ENCODE measurements around the gene RAMP1. TPM values are rescaled to one million over a fixed set of nuclear protein-coding genes. Genes with fewer than 3 reads are reported as not detected.

RAMP1 gene
- total and polyA plus RNA-seq, 2 donors from 2014 or later = 8.8 to 17.3 TPM

DNA sequence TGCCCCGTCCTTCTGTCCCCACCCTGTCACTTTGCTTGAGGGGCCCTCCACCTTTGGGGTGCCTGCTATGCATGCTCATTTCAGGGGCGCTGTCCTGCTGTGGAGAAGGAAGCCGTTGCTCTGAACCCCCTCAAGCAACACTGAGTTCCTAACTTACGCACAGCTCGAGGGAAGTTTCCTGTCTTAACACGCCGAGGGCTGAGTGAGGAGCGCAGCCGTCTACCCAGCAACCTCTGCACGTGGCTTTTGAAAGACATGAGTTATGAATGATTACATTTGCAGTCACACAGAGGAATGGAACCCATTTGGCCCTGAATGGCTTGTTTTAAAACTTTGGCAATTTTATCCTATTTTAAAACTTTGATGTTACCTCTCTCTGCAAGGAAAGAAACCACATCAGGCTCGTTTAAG lies 14.0 kb downstream of the RAMP1 start:
- DNase-seq = peak in 2 of 5 donors; percentile 44 to 50
- Histone ChIP-seq H3K4me3 (ENCODE audit: low read length in 3 of 3) (no peak overlapping the region), H3K27ac (ENCODE audit: low read depth in 2 of 2, low read length in 2 of 2) (no peak overlapping the region), H3K4me1 (ENCODE audit: control insufficient read depth in 2 of 3, insufficient read depth in 2 of 3, low read depth in 1 of 3, low read length in 3 of 3) (no peaks in the 10 kb centered on the region), H3K9me3 (ENCODE audit: control insufficient read depth in 2 of 3, insufficient read depth in 1 of 3, low read length in 3 of 3) (no peaks in the 10 kb centered on the region), H3K9ac (ENCODE audit: low read length in 3 of 3) (no peak overlapping the region), H3K36me3 (ENCODE audit: control insufficient read depth in 2 of 3, insufficient read depth in 3 of 3, low read length in 3 of 3) (no peaks in the 10 kb centered on the region), H3K27me3 (ENCODE audit: control insufficient read depth, insufficient read depth, low read length) (no peaks in the 10 kb centered on the region)
- FAIRE-seq = no peak
- intact Hi-C loops (cut with DNase I) = no loop called here
- TF ChIP-seq, protein P1, sequence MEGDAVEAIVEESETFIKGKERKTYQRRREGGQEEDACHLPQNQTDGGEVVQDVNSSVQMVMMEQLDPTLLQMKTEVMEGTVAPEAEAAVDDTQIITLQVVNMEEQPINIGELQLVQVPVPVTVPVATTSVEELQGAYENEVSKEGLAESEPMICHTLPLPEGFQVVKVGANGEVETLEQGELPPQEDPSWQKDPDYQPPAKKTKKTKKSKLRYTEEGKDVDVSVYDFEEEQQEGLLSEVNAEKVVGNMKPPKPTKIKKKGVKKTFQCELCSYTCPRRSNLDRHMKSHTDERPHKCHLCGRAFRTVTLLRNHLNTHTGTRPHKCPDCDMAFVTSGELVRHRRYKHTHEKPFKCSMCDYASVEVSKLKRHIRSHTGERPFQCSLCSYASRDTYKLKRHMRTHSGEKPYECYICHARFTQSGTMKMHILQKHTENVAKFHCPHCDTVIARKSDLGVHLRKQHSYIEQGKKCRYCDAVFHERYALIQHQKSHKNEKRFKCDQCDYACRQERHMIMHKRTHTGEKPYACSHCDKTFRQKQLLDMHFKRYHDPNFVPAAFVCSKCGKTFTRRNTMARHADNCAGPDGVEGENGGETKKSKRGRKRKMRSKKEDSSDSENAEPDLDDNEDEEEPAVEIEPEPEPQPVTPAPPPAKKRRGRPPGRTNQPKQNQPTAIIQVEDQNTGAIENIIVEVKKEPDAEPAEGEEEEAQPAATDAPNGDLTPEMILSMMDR (IDR thresholded peaks at IDR 0.05; ENCODE audit: borderline replicate concordance, extremely low read depth, insufficient read depth) = no peak

DNA sequence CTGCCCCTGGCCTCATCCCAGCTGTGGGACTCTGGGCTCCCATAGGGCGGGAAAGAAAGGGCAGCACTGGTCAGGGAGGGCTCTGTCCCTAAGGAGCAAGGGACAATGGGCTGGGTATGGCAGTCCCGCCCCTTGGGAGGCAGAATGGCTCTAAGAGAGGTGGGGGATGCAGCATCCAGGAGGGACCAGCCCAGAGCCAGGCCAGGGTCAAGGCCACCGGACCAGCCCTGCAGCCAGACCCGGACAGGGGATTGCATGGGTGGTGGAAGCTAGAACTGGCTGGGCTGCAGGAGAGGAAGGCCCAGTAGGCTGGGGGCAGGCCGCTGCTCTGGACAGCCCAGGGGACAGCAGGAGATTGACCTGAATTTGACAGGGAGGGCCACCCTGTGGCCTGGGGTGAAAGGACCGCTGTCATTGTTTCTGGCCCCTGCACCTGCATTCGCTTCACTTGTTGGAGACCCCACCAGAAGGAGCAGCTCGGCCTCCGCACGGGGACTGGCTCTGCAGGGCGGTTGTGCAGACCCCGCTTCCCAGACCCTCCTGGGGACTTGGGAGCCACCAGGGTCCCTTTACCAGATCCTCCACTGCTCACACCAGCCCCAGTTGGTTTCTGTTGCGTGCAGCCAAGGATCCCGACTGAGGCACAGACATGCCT lies 14.6 kb downstream of the RAMP1 start:
- FAIRE-seq (no peak), DNase-seq (peak in 2 of 5 donors; percentile 4 to 76)
- TF ChIP-seq, protein P1 (IDR thresholded peaks at IDR 0.05; ENCODE audit: borderline replicate concordance, extremely low read depth, insufficient read depth) = no peak
- Histone ChIP-seq H3K9me3 (ENCODE audit: control insufficient read depth in 2 of 3, insufficient read depth in 1 of 3, low read length in 3 of 3) (no peaks in the 10 kb centered on the region), H3K9ac (ENCODE audit: low read length in 3 of 3) (no peak overlapping the region), H3K4me1 (ENCODE audit: control insufficient read depth in 2 of 3, insufficient read depth in 2 of 3, low read depth in 1 of 3, low read length in 3 of 3) (no peaks in the 10 kb centered on the region), H3K4me3 (ENCODE audit: low read length in 3 of 3) (no peak overlapping the region), H3K27me3 (ENCODE audit: control insufficient read depth, insufficient read depth, low read length) (no peaks in the 10 kb centered on the region), H3K27ac (ENCODE audit: low read depth in 2 of 2, low read length in 2 of 2) (no peak overlapping the region), H3K36me3 (ENCODE audit: control insufficient read depth in 2 of 3, insufficient read depth in 3 of 3, low read length in 3 of 3) (no peaks in the 10 kb centered on the region)
- intact Hi-C loops (cut with DNase I) = no loop called here

DNA sequence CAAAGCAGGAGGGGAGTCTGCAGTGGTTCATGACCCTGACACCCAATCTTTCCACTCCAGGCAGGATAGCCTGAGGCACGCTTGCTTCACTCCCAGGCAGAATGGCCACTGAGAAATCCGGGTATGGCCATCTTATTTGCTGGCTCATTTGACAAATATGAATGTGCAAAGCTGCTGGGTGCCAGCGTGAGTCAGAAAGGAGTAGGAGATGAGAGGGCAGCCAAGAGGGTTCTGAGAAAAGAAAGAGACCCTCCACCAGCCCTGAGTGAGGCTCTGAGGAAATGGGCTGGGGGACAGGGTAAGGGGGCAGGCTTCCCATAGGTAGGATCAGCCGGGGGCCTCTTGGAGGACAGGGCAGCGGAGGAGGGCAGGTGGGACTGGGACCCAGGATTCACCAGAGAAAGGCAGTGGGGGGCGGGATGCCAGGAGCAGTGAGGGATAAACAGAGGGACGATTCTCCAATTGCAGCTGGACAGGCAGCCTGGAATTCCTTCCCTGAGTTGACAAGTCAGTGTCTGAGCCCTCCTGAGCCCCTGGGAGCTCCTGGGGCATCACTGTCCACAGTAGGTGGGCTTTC lies 15.2 kb downstream of the RAMP1 start:
- Histone ChIP-seq H3K36me3 (ENCODE audit: control insufficient read depth in 2 of 3, insufficient read depth in 3 of 3, low read length in 3 of 3) (no peaks in the 10 kb centered on the region), H3K4me3 (ENCODE audit: low read length in 3 of 3) (no peak overlapping the region), H3K27me3 (ENCODE audit: control insufficient read depth, insufficient read depth, low read length) (no peaks in the 10 kb centered on the region), H3K9me3 (ENCODE audit: control insufficient read depth in 2 of 3, insufficient read depth in 1 of 3, low read length in 3 of 3) (no peaks in the 10 kb centered on the region), H3K9ac (ENCODE audit: low read length in 3 of 3) (no peak overlapping the region), H3K4me1 (ENCODE audit: control insufficient read depth in 2 of 3, insufficient read depth in 2 of 3, low read depth in 1 of 3, low read length in 3 of 3) (no peaks in the 10 kb centered on the region), H3K27ac (ENCODE audit: low read depth in 2 of 2, low read length in 2 of 2) (no peak overlapping the region)
- intact Hi-C loops (cut with DNase I) = no loop called here
- FAIRE-seq = no peak
- DNase-seq = peak in 2 of 5 donors; percentile 7 to 63
- TF ChIP-seq, protein P1 (IDR thresholded peaks at IDR 0.05; ENCODE audit: borderline replicate concordance, extremely low read depth, insufficient read depth) = no peak

All from kidney (tissue), 14 donors.